ENCODE results near the gene RPL9. TPM values are rescaled to one million over a fixed set of nuclear protein-coding genes. Genes with fewer than 3 reads are reported as not detected.
A peak's percentile ranks its signal among the peaks of the same experiment; 100 is the strongest.
"Not testable (repeated sequence)": the region's sequence is repeated elsewhere in the genome, so short reads cannot be mapped to it uniquely, and the experiment has no call there.

Gene RPL9
- total RNA-seq, 2 donors from 2014 or later: 2,057 to 2,637 TPM

DNA sequence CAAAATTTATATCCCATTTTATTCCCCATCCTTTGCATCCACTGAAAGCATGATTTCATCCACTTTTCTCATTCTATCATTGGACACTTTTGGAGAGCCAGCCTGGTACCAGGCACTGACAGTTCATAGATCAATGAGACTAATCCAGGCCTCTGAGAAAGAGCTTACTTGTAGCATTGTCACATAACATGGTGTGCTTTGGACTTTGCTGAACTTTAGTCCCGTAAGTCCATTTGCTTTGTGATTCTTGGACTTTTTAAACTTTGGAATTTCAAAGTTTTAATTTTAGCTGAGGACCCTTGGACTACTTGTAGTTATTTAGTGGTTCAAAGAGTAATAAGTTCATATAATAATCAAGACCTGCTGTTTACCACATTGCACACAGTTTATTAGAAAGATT, 11.7 kb upstream of the RPL9 start:
- DNase-seq (ENCODE audit: low spot score): no peak
- TF ChIP-seq, protein P1, sequence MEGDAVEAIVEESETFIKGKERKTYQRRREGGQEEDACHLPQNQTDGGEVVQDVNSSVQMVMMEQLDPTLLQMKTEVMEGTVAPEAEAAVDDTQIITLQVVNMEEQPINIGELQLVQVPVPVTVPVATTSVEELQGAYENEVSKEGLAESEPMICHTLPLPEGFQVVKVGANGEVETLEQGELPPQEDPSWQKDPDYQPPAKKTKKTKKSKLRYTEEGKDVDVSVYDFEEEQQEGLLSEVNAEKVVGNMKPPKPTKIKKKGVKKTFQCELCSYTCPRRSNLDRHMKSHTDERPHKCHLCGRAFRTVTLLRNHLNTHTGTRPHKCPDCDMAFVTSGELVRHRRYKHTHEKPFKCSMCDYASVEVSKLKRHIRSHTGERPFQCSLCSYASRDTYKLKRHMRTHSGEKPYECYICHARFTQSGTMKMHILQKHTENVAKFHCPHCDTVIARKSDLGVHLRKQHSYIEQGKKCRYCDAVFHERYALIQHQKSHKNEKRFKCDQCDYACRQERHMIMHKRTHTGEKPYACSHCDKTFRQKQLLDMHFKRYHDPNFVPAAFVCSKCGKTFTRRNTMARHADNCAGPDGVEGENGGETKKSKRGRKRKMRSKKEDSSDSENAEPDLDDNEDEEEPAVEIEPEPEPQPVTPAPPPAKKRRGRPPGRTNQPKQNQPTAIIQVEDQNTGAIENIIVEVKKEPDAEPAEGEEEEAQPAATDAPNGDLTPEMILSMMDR (IDR thresholded peaks at IDR 0.05): no peak
- no peaks in the 10 kb centered on the region for H3K27me3 ChIP-seq
- no peaks in the 10 kb centered on the region for H3K9me3 ChIP-seq
- peaks cover 0 to 4% of the 10 kb centered on the region in 2 donors for H3K4me1 ChIP-seq
- peaks cover 24% of the 10 kb centered on the region for H3K36me3 ChIP-seq
- H3K27ac ChIP-seq: no peak overlapping the region
- no peak overlapping the region for H3K4me3 ChIP-seq

DNA sequence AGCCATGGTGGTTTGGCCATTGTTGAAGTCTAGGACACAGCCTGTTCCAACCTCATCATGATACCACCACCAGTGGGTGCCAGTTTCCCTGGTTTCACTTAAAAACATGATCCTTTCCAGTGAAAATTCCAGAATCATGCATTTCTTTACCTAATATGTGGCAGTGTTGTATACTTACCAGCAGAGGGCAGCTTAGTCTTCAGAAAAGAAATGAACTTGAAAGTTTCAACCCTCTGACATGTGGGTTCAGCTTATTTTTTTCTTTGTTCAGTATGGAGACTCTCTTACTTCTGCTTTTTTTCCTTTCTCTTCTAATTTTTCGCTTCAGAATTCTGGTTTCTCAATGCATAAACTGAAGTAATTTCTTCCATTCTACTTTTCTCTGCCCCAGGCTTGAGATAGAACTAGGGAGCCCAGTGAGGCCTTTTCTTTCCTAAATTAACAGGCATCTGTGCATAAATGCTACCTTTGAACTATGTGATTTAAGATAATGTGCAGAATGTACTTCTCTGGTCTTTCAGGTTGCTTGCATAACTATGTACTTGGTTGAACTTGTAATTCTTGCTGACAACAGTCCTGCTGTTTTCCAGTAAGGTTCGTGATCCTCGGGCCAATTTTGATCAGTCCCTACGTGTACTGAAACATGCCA, 10.8 kb upstream of the RPL9 start:
- H3K27ac ChIP-seq: peak overlapping the region in 1 of 2 donors; percentile 2

DNA sequence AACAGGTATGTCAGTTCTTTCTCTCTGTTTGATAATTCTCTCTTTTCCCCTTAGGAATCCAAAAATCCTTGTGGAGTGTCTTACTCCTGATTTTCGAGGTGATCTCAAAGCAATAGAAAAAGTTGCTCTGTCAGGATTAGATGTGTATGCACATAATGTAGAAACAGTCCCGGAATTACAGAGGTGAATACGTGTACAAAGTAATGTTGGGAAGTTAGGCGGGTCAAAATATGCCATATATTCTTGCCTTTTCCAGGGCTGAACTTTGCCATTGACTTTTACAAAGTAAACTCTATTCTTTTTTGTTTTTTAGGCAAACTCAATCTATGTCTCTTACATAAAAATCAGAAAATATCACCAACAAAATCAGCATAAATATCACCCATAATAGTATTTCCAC, 8.7 kb upstream of the RPL9 start:
- H3K27me3 ChIP-seq: no peaks in the 10 kb centered on the region

More for the DNA sequence above, 10.8 kb upstream of the RPL9 start:
- no peak overlapping the region for H3K4me3 ChIP-seq
- peaks cover 0 to 4% of the 10 kb centered on the region in 2 donors for H3K4me1 ChIP-seq
- peak; percentile 26 for DNase-seq (ENCODE audit: low spot score)
- H3K36me3 ChIP-seq: peaks cover 33% of the 10 kb centered on the region
- TF ChIP-seq, protein P1 (IDR thresholded peaks at IDR 0.05): peak; percentile 68 to 84
- H3K9me3 ChIP-seq: no peaks in the 10 kb centered on the region
- H3K27me3 ChIP-seq: no peaks in the 10 kb centered on the region

DNA sequence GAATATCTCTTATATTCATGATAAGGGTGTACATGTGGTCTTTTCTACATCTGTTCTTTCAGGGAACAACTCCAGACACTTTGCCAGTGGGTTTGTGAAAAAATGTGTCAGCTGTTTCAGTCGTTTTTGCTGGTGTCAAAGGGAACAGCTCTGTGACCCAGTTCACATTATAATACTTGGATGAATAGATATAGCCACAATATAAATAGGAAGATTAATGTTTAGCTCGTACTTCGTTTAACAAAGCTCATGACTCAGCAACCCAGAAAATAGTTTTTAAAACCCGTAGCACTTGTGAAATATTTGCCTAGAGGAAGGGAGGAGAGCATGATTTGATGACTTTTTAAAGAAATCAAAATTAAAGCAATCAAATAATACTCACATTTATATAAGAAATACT, 8.0 kb upstream of the RPL9 start:
- no peak for DNase-seq (ENCODE audit: low spot score)
- no peak overlapping the region for H3K27ac ChIP-seq
- H3K36me3 ChIP-seq: peaks cover 34% of the 10 kb centered on the region
- TF ChIP-seq, protein P1 (IDR thresholded peaks at IDR 0.05): no peak
- H3K4me1 ChIP-seq: peaks cover 0 to 4% of the 10 kb centered on the region in 2 donors
- no peak overlapping the region for H3K4me3 ChIP-seq
- H3K9me3 ChIP-seq: no peaks in the 10 kb centered on the region
- no peaks in the 10 kb centered on the region for H3K27me3 ChIP-seq

More for the DNA sequence above, 8.7 kb upstream of the RPL9 start:
- TF ChIP-seq, protein P1 (IDR thresholded peaks at IDR 0.05): no peak
- no peak overlapping the region for H3K27ac ChIP-seq
- no peak for DNase-seq (ENCODE audit: low spot score)
- peaks cover 36% of the 10 kb centered on the region for H3K36me3 ChIP-seq
- H3K4me3 ChIP-seq: no peak overlapping the region
- H3K4me1 ChIP-seq: peaks cover 0 to 4% of the 10 kb centered on the region in 2 donors
- no peaks in the 10 kb centered on the region for H3K9me3 ChIP-seq

DNA sequence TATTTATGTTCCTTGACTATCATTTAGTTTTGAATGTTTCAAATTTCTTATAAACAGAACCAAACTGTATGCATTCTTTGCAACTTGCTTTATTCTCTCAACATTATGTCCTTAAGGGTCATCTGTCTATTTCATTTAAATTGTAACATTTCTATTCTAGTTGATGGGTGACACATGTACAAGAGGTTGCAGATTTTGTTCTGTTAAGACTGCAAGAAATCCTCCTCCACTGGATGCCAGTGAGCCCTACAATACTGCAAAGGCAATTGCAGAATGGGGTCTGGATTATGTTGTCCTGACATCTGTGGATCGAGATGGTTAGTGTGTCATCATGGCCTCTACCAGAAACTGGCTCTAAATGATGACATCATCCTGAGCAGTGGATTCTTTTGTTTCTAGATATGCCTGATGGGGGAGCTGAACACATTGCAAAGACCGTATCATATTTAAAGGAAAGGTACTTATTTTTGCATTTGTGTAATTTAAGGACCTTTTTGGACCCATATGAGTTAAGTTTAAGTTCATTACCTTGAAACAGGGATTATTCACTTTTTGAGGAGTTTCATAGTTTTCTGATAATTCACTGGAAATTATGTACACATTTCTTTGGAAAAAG, 6.3 kb upstream of the RPL9 start:
- Histone ChIP-seq H3K4me1 (peaks cover 0 to 6% of the 10 kb centered on the region in 2 donors), H3K9me3 (no peaks in the 10 kb centered on the region), H3K36me3 (peaks cover 37% of the 10 kb centered on the region), H3K27ac (no peak overlapping the region), H3K4me3 (no peak overlapping the region), H3K27me3 (no peaks in the 10 kb centered on the region)
- no peak for DNase-seq (ENCODE audit: low spot score)
- TF ChIP-seq, protein P1 (IDR thresholded peaks at IDR 0.05): no peak

DNA sequence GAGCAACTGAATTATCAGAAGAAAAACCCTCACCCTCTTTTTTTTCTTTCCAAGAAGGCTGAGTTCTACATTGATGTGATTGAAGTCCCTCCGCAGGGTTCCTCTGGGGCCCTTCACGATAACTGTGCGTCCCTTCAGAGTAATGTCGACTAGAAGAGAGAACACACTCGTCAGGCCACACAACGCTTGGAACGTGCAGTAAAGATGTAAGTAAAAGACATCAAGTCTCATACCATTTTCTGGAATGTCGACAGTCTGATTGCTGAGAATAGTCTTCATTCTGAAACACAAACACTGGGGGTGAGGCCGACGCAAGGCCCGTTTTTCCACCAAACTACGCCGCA, 589 bp downstream of the RPL9 start:
- H3K9me3 ChIP-seq; H3K27me3 ChIP-seq; DNase-seq (ENCODE audit: low spot score): not testable (repeated sequence)
- Histone ChIP-seq H3K4me3 (peak overlapping the region; percentile 68 to 69), H3K27ac (peak overlapping the region; percentile 93 to 95), H3K4me1 (peaks cover 2 to 32% of the 10 kb centered on the region in 2 donors), H3K36me3 (peaks cover 63% of the 10 kb centered on the region)

Data from right atrium auricular region (tissue), 2 donors.